IPS-18c (cell line): Measurements from ENCODE around the gene SPINK6.

Source experiments
- H3K4me3 ChIP-seq: 2 replicates; pipeline ENCODE4 v1.7.0; 2013; ENCODE audit warnings: low read depth, mild to moderate bottlenecking, low read length, moderate library complexity; ENCODE audit not compliant: insufficient read depth
- H3K9me3 ChIP-seq: one replicate; pipeline ENCODE4 v1.6.1; 2013; ENCODE audit warnings: mild to moderate bottlenecking, low read length, moderate library complexity; ENCODE audit not compliant: control insufficient read depth, insufficient read depth

SPINK6 gene

DNA sequence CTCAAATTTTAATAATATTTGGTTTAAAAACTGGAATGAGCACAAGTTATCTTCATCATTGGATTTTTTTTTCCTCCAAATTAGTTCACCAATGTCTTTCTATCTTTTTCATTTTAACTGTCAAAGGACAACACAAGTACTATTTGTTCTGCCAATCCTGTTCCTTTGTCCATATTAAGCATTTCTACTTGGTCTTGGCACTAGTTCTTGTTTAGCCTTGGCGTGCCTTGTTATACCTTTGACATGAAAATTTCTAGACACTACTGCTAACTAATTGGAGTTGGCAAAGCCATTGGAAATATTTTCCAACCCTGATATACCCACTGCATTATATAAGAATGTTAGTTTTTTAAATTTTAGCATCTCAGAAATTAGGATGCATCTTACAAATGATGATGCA lies 3.8 kb downstream of the SPINK6 start:
- Histone ChIP-seq H3K9me3 (no peaks in the 10 kb centered on the region), H3K4me3 (no peak overlapping the region)

DNA sequence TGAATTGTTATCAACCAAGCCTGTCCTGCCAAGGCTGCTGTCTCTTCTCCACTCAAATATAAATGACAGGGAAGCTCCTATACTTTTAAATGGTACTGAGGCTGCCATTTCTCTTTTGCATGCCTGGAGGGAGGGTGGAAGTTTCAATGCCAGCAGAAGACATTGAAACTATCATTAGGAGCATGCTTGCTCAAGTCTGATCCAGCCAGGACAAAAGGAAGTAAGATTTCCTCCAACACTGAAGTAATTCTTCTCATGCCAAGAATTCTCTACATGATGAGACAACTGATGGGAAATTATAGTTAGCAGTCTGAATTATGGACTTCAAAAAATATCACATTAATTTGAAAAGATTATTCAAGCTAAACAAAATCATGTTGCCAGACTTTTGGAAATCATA lies 5.4 kb downstream of the SPINK6 start:
- no peaks in the 10 kb centered on the region for H3K9me3 ChIP-seq
- no peak overlapping the region for H3K4me3 ChIP-seq

DNA sequence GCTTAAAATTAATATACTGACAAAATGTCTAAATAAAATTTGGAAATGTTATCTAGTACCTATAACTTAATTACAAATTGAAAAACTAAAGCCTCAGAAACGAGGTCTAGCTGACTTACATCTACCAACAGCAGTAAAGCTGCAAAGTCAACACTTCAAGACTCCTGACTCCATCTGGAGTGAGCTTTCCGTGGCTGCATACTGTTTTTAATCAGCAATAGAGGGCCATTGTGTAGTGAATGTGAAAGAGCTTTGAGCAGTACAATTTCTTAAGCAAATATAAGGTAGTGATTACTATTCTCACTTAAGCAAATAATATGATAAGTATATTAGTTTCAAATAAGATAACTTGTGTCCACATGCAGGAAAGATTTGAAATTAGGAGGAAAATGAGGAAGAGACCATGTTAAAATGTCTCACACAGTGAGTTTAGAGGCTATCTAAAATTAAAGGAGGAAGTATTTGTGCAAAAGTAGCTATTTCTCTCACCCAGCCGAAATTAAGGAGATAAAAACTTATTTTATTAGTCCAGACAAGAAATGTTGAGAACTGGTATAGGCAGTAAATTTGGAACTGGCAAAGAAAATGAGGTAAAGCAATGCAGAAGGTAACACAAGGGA lies 6.4 kb downstream of the SPINK6 start:
- Histone ChIP-seq H3K9me3 (no peaks in the 10 kb centered on the region), H3K4me3 (no peak overlapping the region)

DNA sequence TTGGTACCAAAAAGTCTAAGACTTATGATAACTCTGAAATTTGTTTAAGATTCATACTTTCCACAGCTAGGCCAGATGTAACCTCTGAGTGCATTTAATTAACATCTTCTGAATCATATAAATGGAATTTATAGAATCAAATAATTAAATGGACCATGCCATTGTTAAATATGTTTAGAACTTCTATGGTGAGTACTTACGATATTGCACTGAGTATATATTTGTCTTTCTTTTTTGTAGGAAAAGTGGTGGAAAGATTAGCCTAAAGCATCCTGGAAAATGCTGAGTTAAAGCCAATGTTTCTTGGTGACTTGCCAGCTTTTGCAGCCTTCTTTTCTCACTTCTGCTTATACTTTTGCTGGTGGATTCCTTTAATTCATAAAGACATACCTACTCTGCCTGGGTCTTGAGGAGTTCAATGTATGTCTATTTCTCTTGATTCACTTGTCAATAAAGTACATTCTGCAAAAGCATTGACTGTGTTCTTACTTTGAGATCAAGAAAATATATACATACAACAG lies 11.9 kb downstream of the SPINK6 start:
- no peak overlapping the region for H3K4me3 ChIP-seq
- no peaks in the 10 kb centered on the region for H3K9me3 ChIP-seq

DNA sequence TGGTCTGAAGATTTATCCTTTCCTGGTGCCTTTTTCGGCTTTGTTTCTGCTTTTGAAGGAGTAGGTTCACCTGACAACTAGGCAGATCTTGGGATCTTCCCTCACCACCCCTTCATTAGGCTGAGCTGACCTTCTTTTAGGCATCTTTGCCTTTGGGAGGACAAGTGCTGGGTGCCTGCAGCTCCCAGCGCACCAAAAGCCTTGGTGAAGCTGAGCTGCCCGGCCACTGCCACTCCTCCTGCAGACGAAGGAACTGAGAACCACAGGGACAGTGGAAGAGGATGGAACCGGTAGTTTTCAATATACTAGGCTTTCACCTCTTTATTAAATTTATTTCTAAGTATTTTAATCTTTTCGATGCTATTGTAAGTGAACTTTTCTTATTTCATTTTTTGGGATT lies 18.7 kb downstream of the SPINK6 start:
- Histone ChIP-seq H3K4me3 (no peak overlapping the region), H3K9me3 (no peaks in the 10 kb centered on the region)

DNA sequence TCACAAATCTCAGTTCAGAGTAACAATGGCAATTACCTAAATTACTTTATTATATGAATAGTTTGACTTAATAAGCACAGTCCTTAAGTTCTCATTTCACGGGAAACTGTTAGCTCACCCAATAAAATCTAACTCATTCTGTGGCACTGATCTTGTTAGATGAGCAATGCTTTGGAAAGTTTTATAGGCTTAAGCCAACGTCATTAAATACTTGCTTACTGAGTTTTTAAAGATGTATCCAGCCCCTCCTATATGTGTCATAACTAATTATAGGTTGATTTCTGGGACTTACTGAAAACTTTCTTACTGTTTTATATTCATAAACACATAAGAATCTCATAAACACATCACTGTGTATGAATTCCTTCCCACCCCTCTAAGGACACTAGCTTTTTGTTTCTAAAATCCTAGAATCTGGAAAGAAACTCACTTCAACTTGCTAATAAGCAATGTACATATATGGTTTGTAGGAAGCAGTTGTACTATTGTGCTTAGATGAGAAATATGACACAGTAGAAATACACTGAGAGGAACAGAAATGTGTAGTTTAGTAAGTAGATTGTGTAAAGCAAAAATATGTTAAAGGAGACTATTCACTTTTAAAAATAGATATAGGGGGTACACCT lies 21.4 kb downstream of the SPINK6 start:
- H3K4me3 ChIP-seq, result no peak overlapping the region
- no peaks in the 10 kb centered on the region for H3K9me3 ChIP-seq

DNA sequence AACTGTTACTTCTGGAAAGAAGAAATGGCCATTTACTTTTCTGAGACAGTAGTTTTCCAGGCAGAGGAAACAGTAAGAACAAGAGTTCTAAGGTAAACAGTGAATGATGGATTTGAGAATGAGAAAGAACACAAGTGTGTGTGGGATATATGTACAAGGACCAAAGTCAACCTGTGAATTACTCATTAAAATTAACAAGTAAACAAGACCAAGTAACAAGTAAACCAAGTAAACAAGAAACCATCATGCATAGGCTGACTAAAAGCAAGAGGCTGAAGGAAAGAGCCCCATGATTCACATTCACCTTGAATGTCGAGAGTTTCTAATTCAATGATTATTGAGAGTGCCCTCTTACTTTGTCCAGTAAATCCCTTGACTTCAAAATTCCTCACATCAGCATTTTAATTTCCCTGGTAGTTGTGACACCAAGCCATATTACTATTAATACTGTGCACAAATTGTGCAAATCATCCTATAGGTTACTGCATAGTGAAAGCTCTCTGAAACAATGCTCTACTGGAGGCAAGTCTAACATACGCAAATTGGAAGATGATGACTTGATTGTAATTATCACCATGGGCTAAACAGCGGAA lies 25.6 kb downstream of the SPINK6 start:
- Histone ChIP-seq H3K4me3 (no peak overlapping the region), H3K9me3 (no peaks in the 10 kb centered on the region)

DNA sequence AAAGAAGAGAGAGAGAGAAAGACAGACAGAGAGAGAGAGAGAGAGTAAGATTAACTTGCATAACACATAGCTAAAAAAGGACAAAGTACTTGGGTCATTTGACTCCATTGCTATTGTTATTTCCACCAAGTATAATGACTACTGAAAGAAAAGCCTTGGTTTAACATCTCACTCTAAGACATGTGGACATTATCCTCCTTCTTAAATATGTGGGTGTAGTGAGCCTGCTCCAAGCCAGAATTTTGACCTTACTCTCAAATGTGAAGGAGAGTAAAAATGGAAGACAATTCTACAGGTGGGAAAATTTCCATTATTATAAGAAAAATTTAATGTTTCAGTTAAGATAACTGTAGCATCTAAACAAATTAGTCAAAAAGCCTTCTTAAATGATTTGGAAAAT lies 27.0 kb downstream of the SPINK6 start:
- no peak overlapping the region for H3K4me3 ChIP-seq

DNA sequence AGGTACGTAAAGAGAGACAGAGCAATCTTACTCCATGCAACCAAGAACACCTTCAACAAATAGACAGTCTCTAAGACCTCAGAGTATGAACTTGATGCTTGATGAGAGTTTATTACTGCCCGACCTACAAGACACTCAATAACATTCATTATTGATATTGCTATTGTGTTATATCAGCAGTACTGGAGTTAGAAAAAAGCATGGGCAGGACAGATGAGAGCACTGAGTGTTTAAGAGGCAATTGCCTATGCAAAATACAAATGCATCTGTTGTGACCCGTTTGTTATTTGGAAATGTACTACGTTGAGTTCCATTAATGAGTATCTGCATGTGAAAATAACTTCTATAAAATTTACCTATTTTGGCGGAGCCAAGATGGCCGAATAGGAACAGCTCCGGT lies 27.4 kb downstream of the SPINK6 start:
- Histone ChIP-seq H3K9me3 (no peaks in the 10 kb centered on the region), H3K4me3 (no peak overlapping the region)

More for the DNA sequence above, 27.0 kb downstream of the SPINK6 start:
- H3K9me3 ChIP-seq, result no peaks in the 10 kb centered on the region

DNA sequence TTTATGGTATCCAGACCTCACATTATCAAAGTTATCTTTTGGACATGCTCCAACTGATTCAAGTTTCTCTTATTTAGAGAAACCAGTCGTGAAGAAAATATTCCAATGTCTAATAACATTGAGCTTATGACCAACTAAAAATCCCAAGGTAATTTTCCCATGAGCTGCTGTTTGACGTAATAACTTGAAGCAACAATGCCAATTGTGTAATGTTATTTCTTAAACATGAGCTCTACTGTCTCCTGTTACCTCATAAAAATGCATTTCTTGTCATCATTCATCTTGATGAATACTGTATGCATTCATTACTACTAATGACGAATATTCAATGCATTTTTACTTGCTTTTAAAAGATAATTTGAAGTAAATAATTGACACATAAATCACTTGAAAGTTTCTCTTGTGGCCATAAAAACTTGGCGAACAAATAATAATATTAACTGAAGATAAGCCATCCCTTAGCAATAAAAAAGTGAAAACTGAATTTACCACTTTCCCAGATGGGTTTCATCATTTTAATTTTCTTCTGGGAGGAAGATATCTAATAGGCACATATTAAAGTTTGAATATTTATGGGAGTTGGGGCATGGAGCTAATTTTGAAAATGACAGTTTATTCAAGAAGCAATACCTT lies 35.1 kb downstream of the SPINK6 start:
- Histone ChIP-seq H3K4me3 (no peak overlapping the region), H3K9me3 (no peaks in the 10 kb centered on the region)

DNA sequence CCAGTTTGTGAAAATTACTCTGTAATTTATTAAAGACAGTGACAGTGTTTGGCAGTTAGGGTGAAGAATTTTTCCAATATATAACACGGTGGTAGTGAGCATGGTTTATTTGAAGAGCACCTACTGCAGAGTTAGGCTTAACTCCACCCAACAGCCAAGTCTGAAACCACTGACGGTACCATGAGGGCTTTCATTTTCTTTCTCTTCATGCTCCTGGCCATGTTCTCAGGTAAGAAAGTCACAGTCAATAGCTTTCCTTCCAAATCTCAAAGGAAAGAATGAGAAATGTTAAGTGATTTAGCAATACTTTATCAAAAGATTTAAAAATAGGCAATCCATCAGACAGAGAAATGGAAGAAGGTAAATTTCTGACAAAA lies 35.6 kb downstream of the SPINK6 start, which contains the start of gene MARCOL:
TSS of gene MARCOL (plus strand) at position 108 of the 377 bp plus-strand sequence. CDS start at position 181, 73 bp downstream.
- no peak within 1 kb of the TSS for H3K4me3 ChIP-seq
- no peaks in the 10 kb centered on the region for H3K9me3 ChIP-seq

DNA sequence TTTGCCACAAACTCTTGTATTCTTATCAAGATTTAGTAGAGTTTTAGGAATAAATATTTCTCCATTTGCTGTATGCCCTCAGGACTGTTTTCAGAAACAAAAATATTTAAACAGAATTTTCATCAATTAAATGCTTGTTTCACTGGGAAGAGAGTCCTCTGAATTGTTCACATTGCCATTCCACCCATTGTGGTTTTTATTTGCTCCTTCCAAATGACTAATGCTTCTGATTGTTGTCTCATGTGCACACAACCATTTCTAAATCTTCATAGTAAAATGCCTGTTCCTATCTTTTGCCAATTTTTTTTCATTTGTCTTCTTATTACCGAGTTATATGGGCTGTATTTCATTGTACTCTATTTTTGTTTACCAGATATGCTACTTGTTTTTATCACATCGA lies 46.1 kb downstream of the SPINK6 start:
- Histone ChIP-seq H3K9me3 (no peaks in the 10 kb centered on the region), H3K4me3 (no peak overlapping the region)

DNA sequence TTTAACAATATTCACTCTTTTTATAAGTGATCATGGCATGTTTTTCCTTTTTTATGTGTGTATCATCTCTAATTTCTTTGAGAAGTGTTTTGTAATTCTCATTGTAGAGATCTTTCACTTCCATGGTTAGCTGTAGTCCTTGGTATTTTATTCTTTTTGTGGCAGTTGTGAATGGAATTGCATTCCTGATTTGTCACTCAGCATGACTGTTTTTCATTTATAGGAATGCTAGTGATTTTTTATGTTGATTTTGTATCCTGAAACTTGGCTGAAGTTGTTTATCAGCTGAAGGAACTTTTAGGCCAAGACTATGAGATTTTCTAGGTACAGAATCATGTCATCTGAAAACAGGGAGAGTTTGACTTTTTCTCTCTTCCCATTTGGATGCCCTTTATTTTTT lies 52.6 kb downstream of the SPINK6 start:
- Histone ChIP-seq H3K4me3 (no peak overlapping the region), H3K9me3 (peaks cover 2% of the 10 kb centered on the region)

DNA sequence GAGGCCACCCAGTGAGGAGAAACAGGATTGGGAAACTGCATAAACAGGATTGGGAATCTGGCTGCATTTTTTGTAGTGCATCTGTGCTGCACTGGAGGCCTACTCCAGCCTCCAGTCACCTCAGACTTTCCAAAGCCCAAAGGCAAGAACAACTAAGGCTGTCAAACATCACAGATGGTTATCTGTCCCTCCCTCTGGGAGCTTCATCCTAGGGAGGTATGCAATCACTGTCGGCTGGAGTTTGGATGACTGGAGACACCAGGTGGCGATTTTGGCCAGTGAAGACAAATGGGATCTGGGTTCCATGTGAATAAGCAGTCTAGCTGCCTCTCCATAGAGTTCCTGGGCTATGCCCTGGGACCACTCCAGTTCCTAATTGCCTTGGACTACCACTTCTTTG lies 56.4 kb downstream of the SPINK6 start:
- peaks cover 2% of the 10 kb centered on the region for H3K9me3 ChIP-seq
- no peak overlapping the region for H3K4me3 ChIP-seq

DNA sequence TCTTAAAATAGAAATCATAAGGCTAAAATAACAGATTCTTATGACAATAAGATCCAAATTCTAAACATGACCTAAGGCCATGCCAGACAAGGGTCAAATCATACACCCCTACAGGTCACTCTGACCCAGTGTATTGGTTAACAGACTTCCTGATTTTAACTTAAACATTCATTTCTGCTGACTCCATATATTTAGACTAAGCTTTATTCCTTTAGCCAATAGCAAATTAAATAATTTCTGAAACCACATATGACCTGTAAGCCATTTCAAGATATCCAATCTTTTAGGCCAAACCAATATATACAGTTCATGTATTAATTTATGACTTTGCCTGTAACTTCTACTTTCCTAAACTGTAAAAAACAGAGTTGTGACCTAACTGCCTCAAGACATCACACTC lies 58.4 kb downstream of the SPINK6 start:
- Histone ChIP-seq H3K4me3 (no peak overlapping the region), H3K9me3 (peaks cover 2% of the 10 kb centered on the region)
